WTC11 (cell line): Measurements from ENCODE around the gene CENPX. TPM values are rescaled to one million over a fixed set of nuclear protein-coding genes. Genes with fewer than 3 reads are reported as not detected.

ENCODE experiments used
- ATAC-seq: fragments of 200-7000 bp; cut with Tn5 transposase; 2 replicates; pipeline ENCODE4 v1.10.0; 2021; ENCODE audit warnings: mild to moderate bottlenecking, moderate library complexity
- CTCF ChIA-PET: fragments of 300-600 bp; sonication (Branson Sonifier 250); formaldehyde crosslinking; loops from one replicate; lab custom pipeline; 2021; ENCODE audit warnings: antibody characterized with exemption; lab: Charles Lee
- POLR2A ChIA-PET: fragments of 350-600 bp; sonication (Branson Sonifier 250); formaldehyde crosslinking; loops from one replicate; lab custom pipeline; 2021; ENCODE audit warnings: antibody characterized with exemption; lab: Charles Lee
- DNase-seq: peaks from one replicate; pipeline ENCODE4 v3.0.0; 2021; ENCODE audit warnings: low spot score
- H3K27ac Mint-ChIP-seq: 2 replicates; pipeline ENCODE4 v1.8.0; 2021; ENCODE audit warnings: mixed read lengths
- H3K27me3 Mint-ChIP-seq: 2 replicates; pipeline ENCODE4 v1.8.0; 2021; ENCODE audit warnings: low read depth, mild to moderate bottlenecking, moderate library complexity, mixed read lengths
- H3K36me3 Mint-ChIP-seq: 2 replicates; pipeline ENCODE4 v1.8.0; 2021; ENCODE audit warnings: mixed read lengths
- H3K4me1 Mint-ChIP-seq: 2 replicates; pipeline ENCODE4 v1.8.0; 2022; ENCODE audit warnings: mixed read lengths
- H3K4me3 Mint-ChIP-seq: 2 replicates; pipeline ENCODE4 v1.8.0; 2021; ENCODE audit warnings: mild to moderate bottlenecking, moderate library complexity, mixed read lengths
- H3K9me3 Mint-ChIP-seq: 2 replicates; pipeline ENCODE4 v1.8.0; 2021; ENCODE audit warnings: mixed read lengths
- CREM ChIP-seq: sonication (generic); formaldehyde crosslinking; IDR thresholded peaks from 2 replicates; pipeline ENCODE4 v1.8.1; 2022; ENCODE audit warnings: mild to moderate bottlenecking, missing genetic modification reagents, moderate library complexity
- E2F5 ChIP-seq: sonication (generic); formaldehyde crosslinking; IDR thresholded peaks from 2 replicates; pipeline ENCODE4 v1.8.1; 2022; ENCODE audit warnings: mild to moderate bottlenecking, moderate library complexity, missing genetic modification reagents
- EMX1 ChIP-seq: fragments of 250-450 bp; sonication (Bioruptor Pico); IDR thresholded peaks from 2 replicates; pipeline ENCODE4 v1.8.0; 2021; ENCODE audit warnings: mild to moderate bottlenecking
- ETV6 ChIP-seq: sonication (generic); formaldehyde crosslinking; IDR thresholded peaks from 2 replicates; pipeline ENCODE4 v1.8.1; 2022; ENCODE audit warnings: mild to moderate bottlenecking, missing genetic modification reagents
- FOXP1 ChIP-seq: sonication (generic); formaldehyde crosslinking; IDR thresholded peaks from 2 replicates; pipeline ENCODE4 v1.8.0; 2022; ENCODE audit warnings: missing genetic modification reagents, mild to moderate bottlenecking, moderate library complexity, borderline replicate concordance
- MXD4 ChIP-seq: fragments of 250-450 bp; sonication (Bioruptor Pico); IDR thresholded peaks from 2 replicates; pipeline ENCODE4 v1.8.0; 2021; ENCODE audit warnings: mild to moderate bottlenecking, moderate library complexity, borderline replicate concordance
- PRRX2 ChIP-seq: fragments of 250-450 bp; sonication (Bioruptor Pico); IDR thresholded peaks from 2 replicates; pipeline ENCODE4 v1.8.0; 2021; ENCODE audit warnings: mild to moderate bottlenecking
- SMAD3 ChIP-seq: sonication (generic); formaldehyde crosslinking; IDR thresholded peaks from 2 replicates; pipeline ENCODE4 v1.8.0; 2022; ENCODE audit warnings: missing genetic modification reagents, mild to moderate bottlenecking, borderline replicate concordance
- SOX15 ChIP-seq: fragments of 250-450 bp; sonication (Bioruptor Pico); IDR thresholded peaks from 2 replicates; pipeline ENCODE4 v1.9.0; 2021; ENCODE audit warnings: mild to moderate bottlenecking
- TCF7 ChIP-seq: sonication (generic); formaldehyde crosslinking; IDR thresholded peaks from 2 replicates; pipeline ENCODE4 v1.8.0; 2022; ENCODE audit warnings: mild to moderate bottlenecking, low read depth, missing genetic modification reagents, moderate library complexity
- TP53 ChIP-seq: sonication (generic); formaldehyde crosslinking; IDR thresholded peaks from 2 replicates; pipeline ENCODE4 v1.8.1; 2023; ENCODE audit warnings: mild to moderate bottlenecking, missing genetic modification reagents
- ZNF219 ChIP-seq: sonication (generic); formaldehyde crosslinking; IDR thresholded peaks from 2 replicates; pipeline ENCODE4 v1.8.0; 2023; ENCODE audit warnings: missing genetic modification reagents, mild to moderate bottlenecking, borderline replicate concordance
- ZNF396 ChIP-seq: fragments of 250-450 bp; sonication (Bioruptor Pico); IDR thresholded peaks from 2 replicates; pipeline ENCODE4 v1.8.0; 2021; ENCODE audit warnings: mild to moderate bottlenecking, moderate library complexity, borderline replicate concordance
- ZNF425 ChIP-seq: fragments of 250-450 bp; sonication (Bioruptor Pico); conservative IDR thresholded peaks from 2 replicates; pipeline ENCODE4 v1.9.0; 2021; ENCODE audit warnings: mild to moderate bottlenecking
- total RNA-seq: library from RNA; stranded (reverse); gene quantifications from 3 replicates; pipeline ENCODE4 v1.2.3, GENCODE V29; 2021
- TF ChIP-seq, protein P1 (sequence below): sonication (generic); formaldehyde crosslinking; IDR thresholded peaks from 2 replicates; pipeline ENCODE4 v1.8.1; 2022; ENCODE audit warnings: low read depth, missing genetic modification reagents, borderline replicate concordance
- TF ChIP-seq, protein P2 (sequence below): sonication (generic); formaldehyde crosslinking; IDR thresholded peaks from 2 replicates; pipeline ENCODE4 v1.8.1; 2023; ENCODE audit warnings: mild to moderate bottlenecking, missing genetic modification reagents, moderate library complexity
- TF ChIP-seq, protein P3 (sequence below): sonication (generic); formaldehyde crosslinking; IDR thresholded peaks from 2 replicates; pipeline ENCODE4 v1.8.0; 2023; ENCODE audit warnings: missing genetic modification reagents

Gene CENPX
- total RNA-seq, 1 experiment from 2014 or later, result 121 TPM

GRCh38 chr17:82047379-82047778, 24.7 kb upstream of the CENPX start (continued):
- TF ChIP-seq, protein P1, sequence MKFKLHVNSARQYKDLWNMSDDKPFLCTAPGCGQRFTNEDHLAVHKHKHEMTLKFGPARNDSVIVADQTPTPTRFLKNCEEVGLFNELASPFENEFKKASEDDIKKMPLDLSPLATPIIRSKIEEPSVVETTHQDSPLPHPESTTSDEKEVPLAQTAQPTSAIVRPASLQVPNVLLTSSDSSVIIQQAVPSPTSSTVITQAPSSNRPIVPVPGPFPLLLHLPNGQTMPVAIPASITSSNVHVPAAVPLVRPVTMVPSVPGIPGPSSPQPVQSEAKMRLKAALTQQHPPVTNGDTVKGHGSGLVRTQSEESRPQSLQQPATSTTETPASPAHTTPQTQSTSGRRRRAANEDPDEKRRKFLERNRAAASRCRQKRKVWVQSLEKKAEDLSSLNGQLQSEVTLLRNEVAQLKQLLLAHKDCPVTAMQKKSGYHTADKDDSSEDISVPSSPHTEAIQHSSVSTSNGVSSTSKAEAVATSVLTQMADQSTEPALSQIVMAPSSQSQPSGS (CRISPR knock-in tag), result no peak
- no peak for TF ChIP-seq ZNF219 (CRISPR knock-in tag)
- no peak for TF ChIP-seq PRRX2 (CRISPR knock-in tag)
- no peak for TF ChIP-seq TCF7 (CRISPR knock-in tag)
- TF ChIP-seq, protein P2, sequence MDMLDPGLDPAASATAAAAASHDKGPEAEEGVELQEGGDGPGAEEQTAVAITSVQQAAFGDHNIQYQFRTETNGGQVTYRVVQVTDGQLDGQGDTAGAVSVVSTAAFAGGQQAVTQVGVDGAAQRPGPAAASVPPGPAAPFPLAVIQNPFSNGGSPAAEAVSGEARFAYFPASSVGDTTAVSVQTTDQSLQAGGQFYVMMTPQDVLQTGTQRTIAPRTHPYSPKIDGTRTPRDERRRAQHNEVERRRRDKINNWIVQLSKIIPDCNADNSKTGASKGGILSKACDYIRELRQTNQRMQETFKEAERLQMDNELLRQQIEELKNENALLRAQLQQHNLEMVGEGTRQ (CRISPR knock-in tag), result no peak

GRCh38 chr17:82046903-82047302, 24.2 kb upstream of the CENPX start:
- no peaks in the 10 kb centered on the region for H3K9me3 Mint-ChIP-seq
- TF ChIP-seq ETV6, result no peak
- no peak for TF ChIP-seq TP53 (CRISPR knock-in tag)
- TF ChIP-seq SMAD3 (CRISPR knock-in tag), result no peak
- no peak for TF ChIP-seq ZNF396 (CRISPR knock-in tag)
- TF ChIP-seq ZNF425 (CRISPR knock-in tag), result no peak
- no peak for TF ChIP-seq CREM (CRISPR knock-in tag)
- TF ChIP-seq SOX15 (CRISPR knock-in tag), result no peak
- TF ChIP-seq, protein P3, sequence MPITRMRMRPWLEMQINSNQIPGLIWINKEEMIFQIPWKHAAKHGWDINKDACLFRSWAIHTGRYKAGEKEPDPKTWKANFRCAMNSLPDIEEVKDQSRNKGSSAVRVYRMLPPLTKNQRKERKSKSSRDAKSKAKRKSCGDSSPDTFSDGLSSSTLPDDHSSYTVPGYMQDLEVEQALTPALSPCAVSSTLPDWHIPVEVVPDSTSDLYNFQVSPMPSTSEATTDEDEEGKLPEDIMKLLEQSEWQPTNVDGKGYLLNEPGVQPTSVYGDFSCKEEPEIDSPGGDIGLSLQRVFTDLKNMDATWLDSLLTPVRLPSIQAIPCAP (CRISPR knock-in tag), result no peak
- no peak for TF ChIP-seq FOXP1
- TF ChIP-seq EMX1, result no peak
- no peak for TF ChIP-seq E2F5 (CRISPR knock-in tag)
- no peak for TF ChIP-seq MXD4 (CRISPR knock-in tag)
- TF ChIP-seq PRRX2 (CRISPR knock-in tag), result no peak
- TF ChIP-seq, protein P1 (CRISPR knock-in tag), result no peak
- H3K36me3 Mint-ChIP-seq, result peaks cover 10% of the 10 kb centered on the region
- POLR2A ChIA-PET, result no interaction called here
- no peak overlapping the region for H3K4me3 Mint-ChIP-seq
- ATAC-seq (no peak), DNase-seq (no peak)
- no peaks in the 10 kb centered on the region; the same call in 1 of the 2 replicates for H3K27me3 Mint-ChIP-seq
- no peak overlapping the region for H3K27ac Mint-ChIP-seq
- CTCF ChIA-PET, result no interaction called here
- peaks cover 18% of the 10 kb centered on the region for H3K4me1 Mint-ChIP-seq
